AG04449 (cell line): ENCODE measurements around the gene STARD7.

Experiments
- CTCF ChIA-PET: fragments of 350-600 bp; formaldehyde crosslinking; extraction: SDS; loops from one replicate; lab custom pipeline; 2021; ENCODE audit warnings: antibody characterized with exemption; lab: Yijun Ruan, JAX
- POLR2A ChIA-PET: fragments of 400-600, 350-600 bp; formaldehyde crosslinking; extraction: SDS; loops from one replicate; lab custom pipeline; 2020; ENCODE audit warnings: antibody characterized with exemption, inconsistent platforms; lab: Yijun Ruan, JAX
- DNase-seq: peaks from one replicate; pipeline ENCODE4 v3.0.0-alpha.2; 2010; ENCODE audit warnings: low read depth, low spot score
- H3K4me3 ChIP-seq: 2 replicates; pipeline ENCODE4 v1.5.1; 2011; ENCODE audit warnings: low read depth, mild to moderate bottlenecking, control low read depth, low read length
- CTCF ChIP-seq: IDR thresholded peaks from one replicate; pipeline ENCODE4 v1.5.1; 2011; ENCODE audit warnings: mild to moderate bottlenecking, moderate library complexity, low read length, control low read depth, inconsistent platforms; ENCODE audit not compliant: insufficient read depth; ENCODE audit errors: missing control alignments

STARD7 gene

GRCh38 chr2:96146881-96147592 is 61.6 kb downstream of the STARD7 start:
- POLR2A ChIA-PET = interaction anchor here (1.2 kb wide), 1 partner anchor 61 kb away, joined by 3 read pairs; no protein-coding TSS in a partner anchor
- no peak for TF ChIP-seq CTCF
- H3K4me3 ChIP-seq = no peak overlapping the region
- no peak for DNase-seq
- CTCF ChIA-PET = interaction anchor here (1.3 to 5.7 kb wide), 4 partner anchors 9 to 125 kb away, joined by 3 to 41 read pairs (median 12); partner anchors contain the start of gene ASTL

- TF ChIP-seq CTCF = no peak
- no peak overlapping the region for H3K4me3 ChIP-seq
- ChIA-PET POLR2A (no interaction called here), CTCF (interaction anchor here (1.3 to 5.7 kb wide), 4 partner anchors 8 to 29 kb away, joined by 4 to 41 read pairs (median 12); partner anchors contain the start of gene ASTL)
- no peak for DNase-seq
These were observed 62.3 kb downstream of the STARD7 start for GRCh38 chr2:96146153-96146880.

GRCh38 chr2:96145848-96146152 is 62.8 kb downstream of the STARD7 start:
- TF ChIP-seq CTCF = no peak
- ChIA-PET POLR2A (no interaction called here), CTCF (interaction anchor here (1.4 to 3.1 kb wide), 3 partner anchors 29 kb away, joined by 4 to 20 read pairs (median 16); no protein-coding TSS in a partner anchor)
- peak overlapping the region; percentile 61 for H3K4me3 ChIP-seq
- no peak for DNase-seq

- peak within 1 kb of the TSS; percentile 61 for H3K4me3 ChIP-seq
- POLR2A ChIA-PET = interaction anchor here (0.6 to 1.3 kb wide), 5 partner anchors 8 to 63 kb away, joined by 3 to 4 read pairs (median 3); partner anchors contain the start of gene STARD7
- CTCF ChIA-PET = interaction anchor here (0.6 to 2.6 kb wide), 6 partner anchors 13 to 191 kb away, joined by 3 to 16 read pairs (median 4); partner anchors contain the start of gene NCAPH
- no peak for DNase-seq
- no peak for TF ChIP-seq CTCF
These were observed 63.4 kb downstream of the STARD7 start, which contains the start of gene DUSP2 for GRCh38 chr2:96145036-96145847. DUSP2 (minus strand) TSS chr2:96145440; CDS start chr2:96145354, 86 bp downstream.

GRCh38 chr2:96144481-96145035 is 64.1 kb downstream of the STARD7 start:
- TF ChIP-seq CTCF = no peak
- DNase-seq = no peak
- peak overlapping the region; percentile 61 for H3K4me3 ChIP-seq
- ChIA-PET POLR2A (interaction anchor here (0.6 to 1.3 kb wide), 5 partner anchors 9 to 64 kb away, joined by 3 to 4 read pairs (median 3); partner anchors contain the start of gene STARD7), CTCF (interaction anchor here (0.6 to 2.6 kb wide), 5 partner anchors 12 to 192 kb away, joined by 3 to 16 read pairs (median 3); partner anchors contain the start of gene NCAPH)
